A549 treated with CORT108297 at 1 μM for 4 hours (cell line): ENCODE data around the gene DCHS1. TPM values are rescaled to one million over a fixed set of nuclear protein-coding genes. Genes with fewer than 3 reads are reported as not detected.

ENCODE experiments used
- total RNA-seq: library from RNA; stranded (reverse); fragments of 200-300 nt; extraction: Qiagen RNA extraction; gene quantifications from 5 replicates; pipeline ENCODE4 v1.2.3, GENCODE V29; 2022

Gene DCHS1, protein sequence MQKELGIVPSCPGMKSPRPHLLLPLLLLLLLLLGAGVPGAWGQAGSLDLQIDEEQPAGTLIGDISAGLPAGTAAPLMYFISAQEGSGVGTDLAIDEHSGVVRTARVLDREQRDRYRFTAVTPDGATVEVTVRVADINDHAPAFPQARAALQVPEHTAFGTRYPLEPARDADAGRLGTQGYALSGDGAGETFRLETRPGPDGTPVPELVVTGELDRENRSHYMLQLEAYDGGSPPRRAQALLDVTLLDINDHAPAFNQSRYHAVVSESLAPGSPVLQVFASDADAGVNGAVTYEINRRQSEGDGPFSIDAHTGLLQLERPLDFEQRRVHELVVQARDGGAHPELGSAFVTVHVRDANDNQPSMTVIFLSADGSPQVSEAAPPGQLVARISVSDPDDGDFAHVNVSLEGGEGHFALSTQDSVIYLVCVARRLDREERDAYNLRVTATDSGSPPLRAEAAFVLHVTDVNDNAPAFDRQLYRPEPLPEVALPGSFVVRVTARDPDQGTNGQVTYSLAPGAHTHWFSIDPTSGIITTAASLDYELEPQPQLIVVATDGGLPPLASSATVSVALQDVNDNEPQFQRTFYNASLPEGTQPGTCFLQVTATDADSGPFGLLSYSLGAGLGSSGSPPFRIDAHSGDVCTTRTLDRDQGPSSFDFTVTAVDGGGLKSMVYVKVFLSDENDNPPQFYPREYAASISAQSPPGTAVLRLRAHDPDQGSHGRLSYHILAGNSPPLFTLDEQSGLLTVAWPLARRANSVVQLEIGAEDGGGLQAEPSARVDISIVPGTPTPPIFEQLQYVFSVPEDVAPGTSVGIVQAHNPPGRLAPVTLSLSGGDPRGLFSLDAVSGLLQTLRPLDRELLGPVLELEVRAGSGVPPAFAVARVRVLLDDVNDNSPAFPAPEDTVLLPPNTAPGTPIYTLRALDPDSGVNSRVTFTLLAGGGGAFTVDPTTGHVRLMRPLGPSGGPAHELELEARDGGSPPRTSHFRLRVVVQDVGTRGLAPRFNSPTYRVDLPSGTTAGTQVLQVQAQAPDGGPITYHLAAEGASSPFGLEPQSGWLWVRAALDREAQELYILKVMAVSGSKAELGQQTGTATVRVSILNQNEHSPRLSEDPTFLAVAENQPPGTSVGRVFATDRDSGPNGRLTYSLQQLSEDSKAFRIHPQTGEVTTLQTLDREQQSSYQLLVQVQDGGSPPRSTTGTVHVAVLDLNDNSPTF (N-terminal part only)
- 0.06 to 0.13 TPM (median 0.11 TPM) in 5 replicates for total RNA-seq

GRCh38 chr11:6655790-6656583 lies at the start of gene DCHS1:
Gene DCHS1, minus strand, starts transcription at chr11:6655809. Its CDS starts 14,196 bp downstream, at chr11:6641613.

GRCh38 chr11:6682936-6683861 lies 27.6 kb upstream of the DCHS1 start, which contains the start of gene MRPL17:
Gene MRPL17, minus strand, starts transcription at chr11:6683340. Its CDS starts 44 bp downstream, at chr11:6683296.

GRCh38 chr11:6619004-6619745 lies 36.4 kb downstream of the DCHS1 start, which contains the start of gene TPP1:
Gene TPP1, minus strand, starts transcription at chr11:6619422. Its CDS starts 22 bp downstream, at chr11:6619400.

GRCh38 chr11:6612213-6613041 lies 43.2 kb downstream of the DCHS1 start, which contains the start of gene TAF10:
Gene TAF10, minus strand, starts transcription at chr11:6612216. Its CDS starts 27 bp downstream, at chr11:6612189.

DNA sequence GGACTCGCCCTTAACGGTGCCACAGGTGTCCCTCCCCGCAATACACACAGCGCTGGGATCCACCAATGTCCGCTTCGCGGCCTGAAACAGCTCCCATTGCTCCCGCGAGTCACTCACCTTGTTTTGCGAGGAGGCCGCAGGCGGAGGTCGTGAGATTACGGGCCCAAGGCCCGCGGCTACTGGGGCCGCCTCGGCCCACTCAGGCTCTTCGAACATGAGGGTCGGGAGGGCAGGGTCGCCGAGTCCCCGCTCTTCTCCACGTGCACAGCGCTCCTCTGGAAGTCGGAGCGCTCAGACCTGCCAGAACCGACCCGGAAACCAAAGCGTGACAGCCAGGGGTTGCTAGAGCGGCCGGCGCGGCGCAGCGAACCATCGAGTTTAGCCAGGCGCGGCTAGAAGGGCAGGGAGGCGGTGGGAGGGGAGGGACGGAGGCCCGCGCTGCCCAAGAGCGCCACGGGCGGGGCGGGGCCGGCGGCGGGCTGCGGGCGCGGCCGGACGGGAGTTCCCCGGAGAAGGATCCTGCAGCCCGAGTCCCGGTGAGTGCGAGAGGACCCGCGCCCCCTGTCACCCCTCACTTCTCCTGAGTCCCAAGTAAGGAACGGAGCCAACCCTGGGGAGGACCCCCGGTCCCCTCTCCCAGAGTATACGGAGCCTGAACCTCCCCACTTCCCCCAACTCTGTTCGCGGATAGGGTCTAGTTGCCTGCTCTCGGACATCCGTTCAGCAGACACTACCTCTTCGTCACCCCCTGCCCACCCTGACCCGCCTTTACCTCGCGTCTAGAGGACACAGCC lies 52.1 kb downstream of the DCHS1 start, which contains the start of the genes ILK and RRP8:
ILK (plus strand) TSS at position 488 of the 794 bp plus-strand sequence. CDS start 498 bp downstream, outside the sequence.
RRP8 (minus strand) TSS at position 330 of the 794 bp plus-strand sequence; CDS start at position 216, 114 bp downstream.

Other genes starting within 250 kb of the DCHS1 start
- gene APBB1, start 236.7 kb downstream of the DCHS1 start, total RNA-seq = 16.5 to 20.3 TPM (median 20.1 TPM) in 5 replicates
- 0.25 to 0.84 TPM (median 0.37 TPM) in 5 replicates for gene HPX, start 214.8 kb downstream of the DCHS1 start, total RNA-seq
- 14.7 to 23.1 TPM (median 21.7 TPM) in 5 replicates for gene TRIM3, start 181.9 kb downstream of the DCHS1 start, total RNA-seq
- gene ARFIP2, start 174.5 kb downstream of the DCHS1 start, total RNA-seq = 53.0 to 59.0 TPM (median 57.5 TPM) in 5 replicates
- gene TIMM10B, start 174.3 kb downstream of the DCHS1 start, total RNA-seq = 28.6 to 37.0 TPM (median 35.3 TPM) in 5 replicates
- gene DNHD1, start 158.5 kb downstream of the DCHS1 start, total RNA-seq = 1.7 to 3.5 TPM (median 3.2 TPM) in 5 replicates
- gene RRP8, start 52.2 kb downstream of the DCHS1 start, total RNA-seq = 25.9 to 36.6 TPM (median 32.9 TPM) in 5 replicates
- 114 to 121 TPM (median 118 TPM) in 5 replicates for gene ILK, start 52.0 kb downstream of the DCHS1 start, total RNA-seq
- 157 to 250 TPM (median 230 TPM) in 5 replicates for gene TAF10, start 43.6 kb downstream of the DCHS1 start, total RNA-seq
- 40.5 to 48.1 TPM (median 47.4 TPM) in 5 replicates for gene TPP1, start 36.4 kb downstream of the DCHS1 start, total RNA-seq
- gene MRPL17, start 27.5 kb upstream of the DCHS1 start, total RNA-seq = 91.6 to 113 TPM (median 106 TPM) in 5 replicates
- 0.05 TPM in 2 of 5 replicates, not detected in the others for gene OR2AG2, start 116.2 kb upstream of the DCHS1 start, total RNA-seq
- not detected in 5 replicates for gene OR2AG1, start 127.2 kb upstream of the DCHS1 start, total RNA-seq
- gene OR6A2, start 143.9 kb upstream of the DCHS1 start, total RNA-seq = not detected in 5 replicates
- not detected in 5 replicates for gene OR10A5, start 189.9 kb upstream of the DCHS1 start, total RNA-seq
- not detected in 5 replicates for gene OR10A2, start 207.2 kb upstream of the DCHS1 start, total RNA-seq
- not detected in 5 replicates for gene OR10A4, start 220.8 kb upstream of the DCHS1 start, total RNA-seq
- not detected in 5 replicates for gene OR2D2, start 236.7 kb upstream of the DCHS1 start, total RNA-seq